Measurements from ENCODE around the gene MCRIP1.
"Not testable (repeated sequence)": the region's sequence is repeated elsewhere in the genome, so short reads cannot be mapped to it uniquely, and the experiment has no call there.

Gene MCRIP1

DNA sequence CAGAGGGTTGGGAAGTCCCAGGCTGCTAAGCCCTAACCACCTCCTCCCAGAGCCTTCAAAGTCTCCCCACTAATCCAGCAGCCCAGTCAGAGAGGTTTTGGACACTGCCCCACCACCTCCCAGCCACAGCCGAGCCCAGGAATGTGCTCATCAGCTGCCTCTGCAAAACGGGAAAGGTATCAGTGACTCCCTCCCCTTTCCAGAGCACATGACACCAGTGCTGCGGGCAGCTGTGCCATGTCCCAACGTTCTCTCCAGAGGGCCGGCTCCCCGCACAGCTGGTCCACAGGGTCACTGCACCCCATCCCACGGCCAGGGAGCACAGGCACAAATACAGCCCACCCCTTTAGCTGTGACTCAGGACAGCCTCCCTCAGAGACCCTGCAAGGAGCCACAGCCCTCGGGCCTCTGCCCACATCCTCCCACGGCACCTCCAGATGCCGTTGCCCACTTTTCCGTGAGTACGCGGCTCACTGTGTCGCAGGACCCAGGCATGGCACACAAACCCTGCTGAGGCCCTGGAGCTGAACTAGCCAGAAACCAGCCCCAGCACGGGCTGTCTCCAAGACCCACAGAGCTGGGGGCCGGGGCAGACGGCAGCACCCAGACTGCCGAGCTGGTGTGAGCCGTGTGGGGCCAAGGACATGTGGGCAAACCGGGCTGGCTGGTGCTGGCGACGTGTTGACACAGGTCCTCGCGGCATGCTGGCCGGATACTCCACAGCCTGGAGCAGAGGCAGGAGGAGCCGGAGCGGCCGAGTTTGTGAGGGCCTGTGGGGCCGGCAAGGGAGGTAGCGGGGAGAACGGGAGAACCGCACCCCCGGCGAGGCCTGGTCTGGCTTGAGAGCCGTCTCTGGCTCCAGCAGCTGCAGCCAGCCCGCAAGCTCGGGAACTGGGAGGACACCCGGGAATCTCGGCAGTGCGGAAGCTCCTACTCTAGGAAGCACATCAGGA is 8.0 kb upstream of the MCRIP1 start:
- no peak for DNase-seq

DNA sequence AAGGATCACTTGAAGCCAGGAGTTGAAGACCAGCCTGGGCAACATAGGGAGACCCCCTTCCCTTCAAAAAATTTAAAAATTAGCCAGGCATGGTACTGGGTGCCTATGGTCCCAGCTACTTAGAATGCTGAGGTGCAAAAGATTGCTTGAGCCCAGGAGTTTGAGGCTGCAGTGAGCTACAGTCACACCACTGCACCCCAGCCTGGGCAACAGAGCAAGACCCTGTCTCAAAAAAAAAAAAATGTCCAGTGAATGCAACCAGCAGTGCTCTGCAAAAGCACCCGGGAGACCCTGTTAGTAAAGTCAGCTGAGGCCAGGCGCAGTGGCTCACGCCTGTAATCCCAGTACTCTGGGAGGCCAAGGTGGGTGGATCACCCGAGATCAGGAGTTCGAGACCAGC is 7.0 kb upstream of the MCRIP1 start:
- DNase-seq = not testable (repeated sequence)

DNA sequence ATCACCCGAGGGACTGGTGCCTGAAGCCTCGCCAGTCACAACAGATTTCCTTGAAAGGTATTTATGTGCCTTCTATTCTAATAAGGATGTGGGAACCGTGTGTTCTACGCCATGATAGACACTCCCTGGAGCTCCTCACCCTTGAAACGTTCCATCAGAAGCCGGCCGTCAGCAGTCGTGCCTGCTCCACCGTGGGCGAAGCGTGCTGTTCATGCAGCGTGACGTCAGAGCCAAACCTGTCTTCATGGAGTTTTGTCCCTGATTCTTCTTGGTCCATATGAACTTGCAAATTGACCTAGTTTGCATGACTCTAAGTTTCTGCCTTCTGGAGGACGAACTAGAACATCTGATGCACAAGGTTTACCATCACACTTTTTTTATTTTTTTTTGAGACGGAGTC is 6.2 kb upstream of the MCRIP1 start:
- no peak for DNase-seq

GRCh38 chr17:81838753-81839255 is 5.7 kb upstream of the MCRIP1 start:
- no peak for DNase-seq

GRCh38 chr17:81837641-81838040 is 4.5 kb upstream of the MCRIP1 start:
- DNase-seq = no peak

DNA sequence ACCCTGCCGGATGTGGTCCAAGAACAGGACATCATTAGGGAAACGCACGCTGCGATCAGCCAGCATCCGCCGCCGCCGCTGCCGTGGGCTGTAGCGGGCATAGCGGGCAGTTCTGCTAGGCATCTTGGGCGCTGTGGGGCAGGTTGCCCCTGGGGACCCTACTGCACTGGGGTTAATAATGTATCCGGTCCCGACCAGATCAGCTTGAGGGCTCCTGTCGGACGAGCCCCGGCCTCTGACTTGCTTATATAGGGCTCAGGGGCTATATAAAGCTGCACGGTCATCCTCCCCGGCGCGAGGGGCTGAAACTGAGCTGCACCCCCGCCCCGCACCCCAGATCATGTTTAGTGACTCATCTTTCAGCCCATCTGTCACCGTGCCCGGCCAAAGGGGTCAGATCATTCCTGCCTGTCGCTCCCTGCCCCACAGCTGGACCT is 1.8 kb upstream of the MCRIP1 start, which contains the start of gene PPP1R27:
PPP1R27 (minus strand) TSS at position 220 of the 437 bp plus-strand sequence; CDS start at position 123, 97 bp downstream.
- no peak for DNase-seq

- DNase-seq = no peak
Measured at GRCh38 chr17:81833921-81834830, 1.1 kb upstream of the MCRIP1 start.

- peak in 2 of 3 experiments; percentile 26 to 77 for DNase-seq
Measured at GRCh38 chr17:81832608-81833159, 407 bp downstream of the MCRIP1 start.

- peak in 2 of 3 experiments; percentile 63 to 68 for DNase-seq
Measured at GRCh38 chr17:81831957-81832607, 1.0 kb downstream of the MCRIP1 start.

GRCh38 chr17:81831563-81831956 is 1.5 kb downstream of the MCRIP1 start:
- DNase-seq = peak in 1 of 3 experiments; percentile 40

GRCh38 chr17:81829858-81830257 is 3.2 kb downstream of the MCRIP1 start:
- no peak for DNase-seq

DNA sequence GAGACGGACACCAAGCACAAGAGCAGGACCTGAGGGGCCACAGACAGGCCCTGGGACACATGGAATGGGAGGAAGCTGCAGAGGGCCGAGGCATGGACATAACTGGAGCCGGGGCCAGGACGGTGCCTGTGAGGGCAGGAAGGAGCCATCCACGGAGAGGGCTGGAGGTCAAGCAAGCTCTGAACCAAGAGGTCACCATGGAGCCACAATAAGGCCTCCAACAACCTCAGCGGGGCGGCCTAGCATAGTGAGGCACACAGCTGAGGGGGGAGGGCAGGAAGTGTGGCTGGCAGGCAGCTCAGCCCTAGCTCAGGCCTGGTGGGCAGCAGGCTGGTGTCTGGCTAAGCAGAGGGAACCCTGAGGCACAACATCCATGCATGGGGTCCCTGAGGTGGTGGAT is 4.4 kb downstream of the MCRIP1 start:
- no peak for DNase-seq

- no peak for DNase-seq
Measured at GRCh38 chr17:81825841-81826466, 7.1 kb downstream of the MCRIP1 start.

GRCh38 chr17:81824595-81824994 is 8.5 kb downstream of the MCRIP1 start:
- no peak for DNase-seq

- no peak for DNase-seq
Measured at GRCh38 chr17:81823820-81824550, 9.1 kb downstream of the MCRIP1 start.

- DNase-seq = no peak
Measured at GRCh38 chr17:81822996-81823819, 9.9 kb downstream of the MCRIP1 start.

GRCh38 chr17:81822312-81822637 is 10.8 kb downstream of the MCRIP1 start:
- no peak for DNase-seq

- DNase-seq = peak; percentile 19 to 39 (median 21)
Measured at GRCh38 chr17:81821603-81822311, 11.3 kb downstream of the MCRIP1 start.

DNA sequence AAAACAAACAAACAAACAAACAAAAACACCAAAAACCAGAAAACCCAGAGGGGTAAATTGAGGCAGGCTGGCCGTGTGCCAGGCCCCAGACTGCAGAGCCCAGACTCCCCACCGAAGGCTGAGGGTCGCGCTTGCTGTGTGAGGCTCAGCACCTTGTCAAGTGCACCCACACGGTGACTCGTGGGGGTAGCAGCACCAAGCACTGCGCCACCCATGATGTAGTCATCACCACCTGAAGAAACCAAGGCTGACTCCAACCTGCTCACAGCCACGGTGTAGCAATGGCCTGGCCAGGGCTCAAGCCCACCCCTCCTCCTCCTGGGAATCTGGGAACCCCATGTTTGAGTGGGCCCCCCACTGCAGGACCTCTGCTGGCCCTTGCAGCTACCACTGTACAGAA is 11.9 kb downstream of the MCRIP1 start:
- no peak for DNase-seq

DNA sequence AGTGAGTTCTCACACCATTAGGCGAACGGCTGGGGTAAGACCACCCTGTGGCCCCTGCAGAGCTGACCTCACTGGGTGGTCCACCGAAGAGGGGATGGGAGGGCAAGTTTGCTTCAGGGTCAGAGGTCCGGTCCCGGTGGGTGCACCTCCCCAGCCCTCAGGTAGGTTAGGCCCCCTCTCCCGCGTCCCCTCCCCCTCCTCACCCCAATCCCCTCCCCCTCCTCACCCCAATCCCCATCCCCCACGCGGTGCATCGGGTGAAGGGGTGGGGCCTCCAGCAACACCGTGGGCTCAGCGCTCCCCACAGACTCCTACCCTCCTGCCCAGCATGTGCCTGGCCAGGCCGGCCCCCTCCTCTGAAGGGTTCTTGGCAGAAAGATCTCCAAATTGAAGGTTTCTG is 13.4 kb downstream of the MCRIP1 start:
- no peak for DNase-seq

Data from NCI-H1417 (cell line).